ENCODE measurements around the gene TFG.

The TFG gene

DNA sequence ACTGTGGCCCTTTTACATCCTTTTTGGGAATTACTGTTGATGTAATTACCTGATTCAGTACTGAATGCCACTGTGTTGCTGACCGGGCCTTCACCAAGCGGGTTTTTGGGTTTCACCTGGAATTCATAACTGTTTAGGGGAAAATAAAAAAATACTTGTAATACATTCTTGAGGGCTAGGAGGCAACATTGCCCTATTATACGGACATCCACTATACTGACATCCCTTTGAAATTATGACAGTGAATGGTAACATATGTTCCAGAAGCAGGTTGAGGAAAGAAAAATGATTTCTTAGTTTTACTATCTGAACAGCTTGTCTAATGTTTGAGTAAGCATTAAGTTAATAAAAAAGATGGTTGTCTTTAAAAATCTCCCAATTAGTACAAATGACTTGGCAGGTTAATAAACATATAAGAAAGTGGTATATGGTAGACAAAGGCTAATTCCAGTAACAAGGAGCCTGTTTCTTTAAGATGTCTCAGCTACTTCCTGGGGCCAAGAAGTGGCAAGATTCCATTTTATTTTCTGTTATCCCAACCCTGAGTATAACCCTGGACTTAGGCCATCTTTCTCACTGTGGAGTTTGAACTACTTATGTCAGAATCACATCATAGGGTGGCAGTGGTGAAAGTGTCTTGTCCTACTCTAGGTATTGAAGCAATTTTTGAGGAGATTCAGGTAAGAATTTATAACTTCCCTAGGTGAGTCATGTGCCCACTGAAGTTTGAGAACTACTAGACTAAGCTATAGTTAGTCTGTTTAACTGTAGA, 45.5 kb downstream of the TFG start:
- no peak for DNase-seq (ENCODE audit: low read depth in 2 of 2)

DNA sequence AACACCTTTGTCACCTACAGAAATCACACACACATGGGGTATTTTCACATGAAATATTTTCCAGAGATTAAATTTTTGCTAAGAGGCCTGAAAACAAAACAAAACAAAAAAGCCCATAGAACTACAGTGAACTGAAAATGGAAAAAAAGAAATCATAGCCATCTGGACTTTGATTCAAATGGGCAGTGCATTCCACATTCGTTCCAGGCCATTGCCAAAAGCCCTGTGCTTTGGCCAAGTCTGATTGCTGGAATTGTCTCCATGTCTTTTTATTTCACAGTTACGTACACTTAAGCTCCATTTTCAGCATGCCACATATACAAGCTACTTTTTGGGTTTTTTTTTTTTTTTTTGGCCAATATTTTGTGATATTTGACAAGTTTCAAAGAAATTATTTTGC, 47.1 kb downstream of the TFG start:
- no peak for DNase-seq (ENCODE audit: low read depth in 2 of 2)

DNA sequence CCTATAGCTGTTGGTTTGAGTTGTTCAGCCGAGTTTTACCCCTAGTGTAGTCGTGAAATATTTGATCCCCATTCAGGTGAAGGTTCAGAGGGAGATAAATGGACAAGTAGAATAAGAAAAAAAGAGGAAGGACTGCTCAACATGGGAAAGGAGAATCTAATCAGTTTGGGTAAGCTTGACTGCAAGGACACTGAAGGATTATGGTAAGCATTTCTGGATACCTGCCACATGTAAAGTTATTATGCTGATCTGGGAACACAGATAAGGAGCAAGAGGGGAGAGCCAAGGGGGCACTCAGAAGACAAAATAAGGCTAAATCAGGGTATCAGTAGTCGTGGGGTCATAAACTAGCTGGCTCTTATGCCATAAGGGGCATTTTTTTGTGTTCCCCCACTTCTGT, 49.9 kb downstream of the TFG start:
- no peak for DNase-seq (ENCODE audit: low read depth in 2 of 2)

- no peak for DNase-seq (ENCODE audit: low read depth in 2 of 2)
These were observed 50.7 kb downstream of the TFG start for GRCh38 chr3:100759950-100760349.

DNA sequence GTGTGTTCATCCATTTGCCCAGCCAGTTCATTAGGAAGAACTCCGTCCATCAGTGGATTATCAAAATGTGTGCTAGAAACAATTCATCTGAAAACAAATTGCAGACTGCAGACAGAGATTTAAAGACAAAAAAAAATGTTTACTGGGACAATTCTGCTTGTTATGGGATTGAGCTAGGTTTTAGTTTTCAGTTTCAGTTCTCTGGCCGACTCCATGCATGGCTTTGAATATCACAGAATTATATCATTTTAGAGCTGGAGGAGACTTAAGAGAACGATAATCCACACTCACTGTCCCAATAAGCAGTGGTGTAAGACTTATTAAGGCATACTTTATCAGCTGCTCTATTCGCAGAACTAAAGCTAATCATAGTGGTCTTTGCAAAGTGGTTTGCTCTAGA, 51.1 kb downstream of the TFG start:
- DNase-seq (ENCODE audit: low read depth in 2 of 2) = no peak

- DNase-seq (ENCODE audit: low read depth in 2 of 2) = no peak
These were observed 52.1 kb downstream of the TFG start for GRCh38 chr3:100761211-100761942.

GRCh38 chr3:100761951-100762350, 52.7 kb downstream of the TFG start:
- DNase-seq (ENCODE audit: low read depth in 2 of 2) = no peak

DNA sequence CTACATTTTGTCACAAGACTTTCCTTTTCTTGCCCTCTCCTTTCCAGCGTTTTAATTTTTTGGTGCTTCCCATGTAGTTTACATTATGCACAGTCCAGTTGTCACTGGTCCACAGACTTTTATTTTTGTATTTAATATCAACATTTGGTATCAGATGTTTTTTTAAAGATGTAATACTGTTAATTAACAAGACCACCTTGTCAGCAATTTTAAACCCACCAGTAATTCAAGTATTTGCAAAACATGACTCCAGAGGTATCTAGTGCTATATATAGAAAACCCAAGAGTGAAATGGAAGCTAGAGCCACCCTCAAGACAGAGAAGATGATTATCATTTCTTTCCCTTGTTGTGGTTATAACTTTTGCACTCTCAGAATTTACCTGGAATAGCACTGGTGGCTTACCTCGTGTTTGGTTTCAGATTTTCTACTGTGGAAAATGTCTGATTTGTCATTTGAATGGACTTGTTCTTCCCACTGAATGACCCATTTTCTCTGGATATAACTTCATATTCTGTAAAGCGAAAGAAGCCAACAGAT, 56.2 kb downstream of the TFG start:
- no peak for DNase-seq (ENCODE audit: low read depth in 2 of 2)

DNA sequence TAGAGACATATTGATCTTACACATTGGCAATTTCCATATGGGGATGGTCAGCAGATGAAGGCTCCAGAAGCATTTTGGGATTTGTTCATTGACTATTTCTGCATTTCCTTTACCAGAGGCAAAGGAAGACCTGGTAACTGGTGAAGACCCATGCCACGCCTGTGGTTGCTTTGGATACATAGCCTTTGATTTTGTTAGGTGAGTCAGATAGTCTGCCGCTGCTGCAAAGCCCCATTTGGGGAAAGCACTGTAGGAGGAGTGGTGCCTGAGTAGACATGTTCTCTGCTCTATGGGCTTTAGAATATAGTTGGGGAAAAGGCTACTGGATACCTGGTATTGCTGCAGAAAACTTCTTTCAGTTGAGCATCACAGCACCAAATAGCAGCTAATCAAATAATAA, 56.8 kb downstream of the TFG start:
- DNase-seq (ENCODE audit: low read depth in 2 of 2) = no peak

DNA sequence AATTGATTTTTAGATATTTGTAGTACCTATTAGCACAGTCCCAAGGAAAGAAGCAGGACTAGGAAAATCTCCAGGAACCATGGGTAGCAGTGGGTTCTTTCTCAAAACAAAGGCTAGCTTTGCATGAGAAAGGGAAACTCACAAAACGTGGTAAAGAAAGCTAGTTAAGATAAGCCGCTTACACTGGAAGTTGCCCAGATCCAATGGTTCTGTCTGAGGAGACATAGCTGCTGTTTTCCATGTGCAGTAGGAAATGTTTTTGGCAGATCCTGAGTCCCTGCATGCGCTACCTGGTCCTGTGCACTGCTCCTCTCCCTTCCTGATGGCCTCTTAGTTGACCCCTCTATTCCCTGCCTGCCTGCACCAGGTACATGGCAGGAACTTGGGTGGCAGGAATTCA, 60.4 kb downstream of the TFG start:
- no peak for DNase-seq (ENCODE audit: low read depth in 2 of 2)

DNA sequence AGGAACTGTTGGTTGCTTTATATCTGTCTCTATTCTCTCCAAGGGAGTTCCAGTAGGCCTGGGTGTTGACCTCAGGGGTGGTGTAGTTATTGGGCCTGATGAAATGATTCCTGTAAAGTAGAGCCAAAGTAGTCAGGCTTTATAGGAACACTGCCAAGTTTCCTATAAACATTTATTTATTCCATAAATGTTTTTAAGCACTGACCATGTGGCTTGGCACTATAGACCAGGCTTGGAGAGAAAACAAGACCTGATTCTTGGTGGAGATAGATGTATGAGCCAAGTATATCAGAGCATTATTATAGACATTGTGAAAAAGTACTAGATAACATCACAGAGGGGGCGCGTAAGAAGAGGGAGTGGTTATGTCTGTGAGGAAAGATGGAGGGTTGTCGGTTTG, 65.9 kb downstream of the TFG start:
- no peak for DNase-seq (ENCODE audit: low read depth in 2 of 2)

GRCh38 chr3:100775669-100776068, 66.4 kb downstream of the TFG start:
- no peak for DNase-seq (ENCODE audit: low read depth in 2 of 2)

DNA sequence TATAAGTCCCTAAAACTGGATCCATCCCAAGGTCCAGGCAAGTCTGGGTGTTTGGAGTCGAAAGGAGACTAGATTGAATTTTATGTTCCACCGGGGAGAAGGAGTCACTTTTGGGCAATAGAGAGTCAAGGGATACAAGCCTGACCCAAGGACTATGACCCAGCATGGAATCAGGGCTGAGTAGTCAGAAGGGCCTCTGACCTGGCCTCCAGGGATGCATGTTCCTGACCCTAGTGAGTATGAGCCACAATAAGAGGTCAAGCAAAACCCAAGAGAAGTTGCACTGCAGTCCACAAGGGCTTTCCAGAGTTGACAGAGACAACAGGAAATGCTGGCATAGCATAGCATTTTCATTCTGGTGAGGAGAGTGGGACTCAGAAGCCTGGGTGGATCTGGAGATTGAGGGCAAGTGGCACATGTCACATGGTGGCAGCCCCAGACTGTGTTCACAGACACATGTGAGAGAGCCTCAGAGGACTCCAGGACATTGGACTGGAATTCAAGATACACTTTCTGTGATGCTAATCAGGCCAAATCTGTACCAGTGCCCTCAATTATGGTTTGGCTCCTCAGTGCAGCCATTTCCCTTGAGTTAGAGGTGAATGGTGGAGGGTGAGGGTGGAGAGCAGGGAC, 66.9 kb downstream of the TFG start:
- DNase-seq (ENCODE audit: low read depth in 2 of 2) = no peak

GRCh38 chr3:100776746-100777145, 67.5 kb downstream of the TFG start:
- no peak for DNase-seq (ENCODE audit: low read depth in 2 of 2)

DNA sequence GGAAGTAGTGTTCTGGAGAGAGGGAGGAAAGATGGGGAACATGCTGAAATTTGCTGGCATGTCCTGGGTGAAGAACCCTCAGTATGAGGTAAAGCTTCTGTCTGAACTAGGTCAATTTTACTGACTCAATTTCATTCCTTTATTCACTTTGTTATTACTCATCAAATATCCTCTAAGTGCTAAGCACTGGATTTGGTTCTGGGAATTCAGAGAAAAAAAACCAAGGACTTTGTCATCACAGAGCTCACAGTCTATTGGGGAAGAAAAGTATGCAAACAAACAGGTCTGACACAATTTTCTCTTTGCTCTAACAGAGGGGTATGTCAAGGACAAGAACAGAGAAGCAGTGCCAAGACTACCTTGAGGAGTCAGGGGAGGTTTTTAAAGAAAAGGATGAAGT, 68.0 kb downstream of the TFG start:
- no peak for DNase-seq (ENCODE audit: low read depth in 2 of 2)

- no peak for DNase-seq (ENCODE audit: low read depth in 2 of 2)
These were observed 70.2 kb downstream of the TFG start for GRCh38 chr3:100779480-100779879.

DNA sequence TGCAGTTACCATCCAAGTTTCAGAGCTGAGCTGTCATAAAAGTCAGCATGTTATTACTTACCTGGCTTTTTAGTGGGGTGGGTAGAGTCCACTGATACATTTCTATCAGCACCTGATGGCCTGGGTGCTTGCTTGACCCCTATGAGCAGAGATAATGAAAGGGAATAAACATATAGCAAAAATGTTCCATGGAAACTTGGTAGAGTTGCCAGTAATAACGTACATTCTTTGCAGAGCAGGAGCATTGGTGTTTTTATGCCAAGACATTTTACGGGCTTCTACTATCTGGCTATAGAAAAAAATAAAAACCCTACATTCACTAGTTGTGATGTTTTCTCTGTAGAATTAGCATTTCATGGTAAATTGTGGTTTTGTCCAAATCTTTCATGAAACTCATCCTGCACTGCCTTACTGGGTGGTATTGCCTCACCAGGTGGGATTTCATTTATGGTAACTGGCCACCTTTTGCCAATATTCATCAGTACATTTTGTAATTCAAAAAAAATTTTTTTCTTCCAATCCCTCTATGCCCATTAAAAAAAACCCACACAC, 70.9 kb downstream of the TFG start:
- no peak for DNase-seq (ENCODE audit: low read depth in 2 of 2)

DNA sequence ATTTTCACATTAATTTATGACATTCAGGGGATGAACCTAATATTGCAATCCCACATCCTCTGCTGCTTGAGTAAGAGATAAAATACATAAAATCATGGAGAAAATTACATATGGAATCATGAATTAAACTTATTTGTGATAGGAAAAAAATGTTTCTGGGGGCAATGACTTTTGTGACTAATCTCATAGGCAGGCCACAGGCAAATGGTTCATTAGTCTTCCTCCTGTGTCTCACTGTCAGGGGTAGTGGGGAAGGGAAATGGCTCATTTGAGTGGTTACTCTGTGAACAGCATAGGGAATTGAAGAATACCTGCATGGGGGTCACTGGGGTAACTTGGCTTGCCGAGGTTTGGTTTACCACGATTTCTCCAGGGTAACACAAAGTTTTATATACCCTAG, 72.0 kb downstream of the TFG start:
- DNase-seq (ENCODE audit: low read depth in 2 of 2) = no peak

DNA sequence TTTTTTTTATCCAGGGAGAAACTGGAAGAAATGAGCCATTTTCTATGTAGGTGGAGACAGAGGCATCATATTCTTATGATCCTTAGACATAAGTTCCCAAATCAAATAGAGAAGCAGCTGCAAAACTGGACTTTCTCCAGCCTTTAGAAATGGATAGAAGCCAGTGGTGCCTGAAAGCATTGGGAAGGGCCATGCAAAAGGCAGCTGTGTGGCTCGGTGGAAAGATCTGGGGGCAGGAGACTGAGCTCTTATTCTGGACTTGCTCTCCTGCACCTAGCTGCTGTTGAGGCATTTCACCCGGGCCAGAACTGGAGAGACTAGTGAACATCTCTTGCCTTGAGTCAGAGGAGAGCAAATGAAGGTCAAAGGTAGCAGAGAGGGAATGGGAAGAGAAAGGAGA, 73.1 kb downstream of the TFG start:
- DNase-seq (ENCODE audit: low read depth in 2 of 2) = no peak

- DNase-seq (ENCODE audit: low read depth in 2 of 2) = no peak
These were observed 73.6 kb downstream of the TFG start for GRCh38 chr3:100782906-100783305.

- no peak for DNase-seq (ENCODE audit: low read depth in 2 of 2)
These were observed 74.3 kb downstream of the TFG start for GRCh38 chr3:100783619-100784018.

GRCh38 chr3:100789579-100789978, 80.3 kb downstream of the TFG start:
- no peak for DNase-seq (ENCODE audit: low read depth in 2 of 2)
